Astrocyte of the spinal cord (primary cell): ENCODE data around the gene LNPEP.

Experiments used
- DNase-seq: peaks from one replicate; pipeline ENCODE4 v3.0.0; 2011; ENCODE audit warnings: low read depth, low spot score
- H3K4me3 ChIP-seq: 2 replicates; pipeline ENCODE4 v1.5.1; 2011; ENCODE audit warnings: low read depth, mild to moderate bottlenecking, low read length, moderate library complexity
- in situ Hi-C: cut with HindIII; loops from 2 replicates; pipeline ENCODE4 v1.10.0; 2017; ENCODE audit warnings: low sequenced_read_pairs
- TF ChIP-seq, protein P1 (sequence below): IDR thresholded peaks from 2 replicates; pipeline ENCODE4 v1.5.1; 2012; ENCODE audit warnings: low read depth, mild to moderate bottlenecking, low read length, inconsistent platforms

The LNPEP gene

DNA sequence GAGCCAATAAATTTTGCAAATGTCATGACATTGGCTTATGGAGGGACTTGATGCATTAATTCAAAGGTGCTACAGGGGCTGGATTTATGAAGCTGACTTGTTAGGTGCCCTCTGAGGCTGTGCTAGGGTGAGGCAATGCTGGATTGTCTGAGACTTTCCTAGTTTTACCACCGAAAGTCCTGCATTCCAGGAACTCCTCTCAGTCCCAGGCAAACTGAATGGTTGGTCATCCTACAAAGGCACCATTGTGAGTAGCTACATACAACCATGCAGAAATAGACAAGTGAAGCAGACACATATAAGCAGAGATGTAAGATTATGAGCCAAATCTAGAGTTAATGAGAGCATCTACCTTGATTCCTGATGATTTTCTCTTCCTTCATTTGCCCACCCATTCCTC is 111.2 kb downstream of the LNPEP start:
- no peak for DNase-seq
- in situ Hi-C loops: no loop called here
- no peak overlapping the region for H3K4me3 ChIP-seq
- TF ChIP-seq, protein P1, sequence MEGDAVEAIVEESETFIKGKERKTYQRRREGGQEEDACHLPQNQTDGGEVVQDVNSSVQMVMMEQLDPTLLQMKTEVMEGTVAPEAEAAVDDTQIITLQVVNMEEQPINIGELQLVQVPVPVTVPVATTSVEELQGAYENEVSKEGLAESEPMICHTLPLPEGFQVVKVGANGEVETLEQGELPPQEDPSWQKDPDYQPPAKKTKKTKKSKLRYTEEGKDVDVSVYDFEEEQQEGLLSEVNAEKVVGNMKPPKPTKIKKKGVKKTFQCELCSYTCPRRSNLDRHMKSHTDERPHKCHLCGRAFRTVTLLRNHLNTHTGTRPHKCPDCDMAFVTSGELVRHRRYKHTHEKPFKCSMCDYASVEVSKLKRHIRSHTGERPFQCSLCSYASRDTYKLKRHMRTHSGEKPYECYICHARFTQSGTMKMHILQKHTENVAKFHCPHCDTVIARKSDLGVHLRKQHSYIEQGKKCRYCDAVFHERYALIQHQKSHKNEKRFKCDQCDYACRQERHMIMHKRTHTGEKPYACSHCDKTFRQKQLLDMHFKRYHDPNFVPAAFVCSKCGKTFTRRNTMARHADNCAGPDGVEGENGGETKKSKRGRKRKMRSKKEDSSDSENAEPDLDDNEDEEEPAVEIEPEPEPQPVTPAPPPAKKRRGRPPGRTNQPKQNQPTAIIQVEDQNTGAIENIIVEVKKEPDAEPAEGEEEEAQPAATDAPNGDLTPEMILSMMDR: no peak

DNA sequence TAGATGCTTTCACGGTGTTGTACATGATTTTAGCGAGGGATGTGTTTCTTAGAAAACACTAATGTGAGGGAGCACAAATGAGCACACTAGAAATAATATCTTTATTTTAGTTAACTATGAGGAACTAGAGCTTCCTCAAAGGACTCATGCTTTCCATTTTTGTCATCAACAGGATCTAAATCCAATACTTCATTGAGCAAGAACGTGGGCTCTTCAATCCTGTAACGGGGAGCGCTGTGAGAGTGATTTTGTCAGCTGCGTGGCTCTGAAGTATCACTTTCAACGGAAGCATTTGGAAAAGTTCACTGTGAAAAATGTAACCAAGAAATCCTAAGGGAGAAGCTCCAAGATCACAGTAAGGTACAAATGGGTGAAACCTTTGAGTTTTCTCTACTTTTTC is 113.3 kb downstream of the LNPEP start:
- TF ChIP-seq, protein P1: no peak
- no peak overlapping the region for H3K4me3 ChIP-seq
- no peak for DNase-seq
- in situ Hi-C loops: no loop called here

DNA sequence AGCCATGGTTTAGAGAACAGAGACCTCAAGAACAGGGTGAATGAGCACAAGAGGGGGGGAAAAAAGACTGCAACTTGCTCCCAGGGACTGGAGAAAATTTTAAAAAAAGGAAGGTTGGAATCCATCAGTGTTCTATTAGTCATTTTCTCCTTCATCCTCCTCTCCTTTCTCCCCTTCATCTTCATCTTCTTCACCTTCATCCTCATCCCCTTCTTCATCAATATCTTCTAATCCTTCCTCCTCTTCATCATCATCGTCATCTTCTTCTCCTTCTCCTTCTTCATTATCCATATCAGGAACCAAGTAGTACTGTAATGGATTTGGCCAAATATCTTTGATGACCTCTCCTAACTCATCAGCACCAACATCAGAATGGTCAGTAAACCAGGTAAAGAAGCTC is 120.4 kb downstream of the LNPEP start:
- in situ Hi-C loops: no loop called here
- no peak for DNase-seq
- H3K4me3 ChIP-seq: no peak overlapping the region
- TF ChIP-seq, protein P1: no peak

DNA sequence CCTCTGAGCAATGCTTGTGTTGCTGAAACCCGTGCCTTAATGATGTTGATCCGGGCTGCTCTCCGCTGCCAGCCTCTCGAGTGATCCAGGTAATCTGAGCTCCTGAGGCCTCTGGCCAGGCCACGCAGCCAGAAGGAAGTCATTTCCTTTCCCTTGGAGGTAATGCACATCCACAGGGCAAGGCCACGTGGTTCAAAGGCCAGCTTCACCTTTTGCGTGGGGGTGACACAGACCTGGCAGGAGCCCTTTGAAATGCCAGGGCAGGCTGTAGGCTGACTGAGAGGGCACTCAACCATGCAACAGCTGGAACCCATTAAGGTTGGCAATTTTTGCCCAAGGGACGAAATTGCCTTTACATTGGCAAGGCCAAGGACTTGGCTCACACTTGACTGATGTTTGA is 126.2 kb downstream of the LNPEP start:
- TF ChIP-seq, protein P1: no peak
- DNase-seq: no peak
- no peak overlapping the region for H3K4me3 ChIP-seq
- in situ Hi-C loops: no loop called here

DNA sequence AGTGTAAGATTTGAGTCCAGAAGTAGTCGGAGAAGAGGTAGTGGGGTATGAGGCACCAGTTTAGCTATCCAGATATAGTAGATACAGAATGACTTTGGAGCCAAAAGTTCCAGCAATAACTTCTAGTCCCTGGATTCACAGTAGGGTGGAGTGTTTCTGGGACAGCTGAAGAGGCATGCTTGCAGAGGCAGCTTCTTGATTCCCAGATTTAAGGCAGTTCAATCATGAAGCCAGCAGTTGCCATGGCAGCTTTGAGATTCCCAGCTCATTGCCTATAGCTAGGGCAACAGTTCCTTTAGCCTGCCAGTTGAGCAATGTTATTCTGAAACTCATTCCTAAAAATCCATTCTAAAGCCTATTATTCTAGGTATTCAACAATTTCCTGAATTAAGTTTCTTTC is 127.4 kb downstream of the LNPEP start:
- TF ChIP-seq, protein P1: no peak
- in situ Hi-C loops: no loop called here
- no peak overlapping the region for H3K4me3 ChIP-seq
- DNase-seq: no peak

DNA sequence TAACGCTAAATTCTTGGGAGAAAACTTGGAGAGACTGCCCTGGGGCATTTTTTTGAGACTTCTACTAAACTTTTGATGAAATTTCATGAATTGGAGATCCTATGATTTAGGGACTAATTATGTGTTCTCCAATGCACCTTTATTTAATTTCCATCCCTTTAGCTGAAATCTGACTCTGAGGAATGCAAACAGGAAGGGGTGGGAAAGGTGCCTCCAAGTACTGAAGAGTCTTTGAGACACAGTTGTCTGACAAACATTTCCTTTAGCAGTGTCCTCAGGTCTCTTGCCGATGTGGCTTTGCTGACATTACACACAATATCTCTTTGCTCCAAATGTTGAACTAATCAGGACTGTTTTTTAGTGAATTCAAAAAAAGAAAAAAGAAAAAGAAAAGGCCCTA is 129.6 kb downstream of the LNPEP start:
- TF ChIP-seq, protein P1: no peak
- in situ Hi-C loops: no loop called here
- no peak overlapping the region for H3K4me3 ChIP-seq

DNA sequence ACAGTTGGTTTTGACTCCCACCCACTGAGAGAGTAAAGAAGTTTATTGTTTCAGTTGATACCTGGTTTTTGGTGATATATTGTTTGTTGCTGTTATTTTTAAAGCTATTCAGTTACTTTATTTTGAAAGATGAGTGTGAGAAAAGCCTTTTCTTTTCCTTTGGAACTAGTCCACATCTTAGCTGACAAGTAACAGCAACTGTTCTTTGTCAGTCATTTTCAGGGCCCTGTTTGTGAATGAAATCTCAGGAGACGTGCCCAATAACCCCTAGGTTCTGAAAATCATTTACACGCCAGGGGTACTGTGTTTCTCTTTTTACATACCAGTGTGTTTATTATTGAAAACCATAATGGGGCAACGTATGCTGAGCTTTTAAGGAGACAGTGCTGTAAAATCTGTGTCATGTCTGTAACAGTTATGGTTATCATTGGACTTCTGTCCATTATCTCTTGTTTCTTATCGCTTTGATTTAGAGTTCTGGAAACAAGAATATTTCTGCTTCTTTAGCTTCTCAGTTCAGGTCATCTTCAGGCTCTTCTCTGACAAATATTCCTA is 131.5 kb downstream of the LNPEP start:
- no peak overlapping the region for H3K4me3 ChIP-seq
- DNase-seq: no peak
- TF ChIP-seq, protein P1: no peak
- in situ Hi-C loops: no loop called here

More for the DNA sequence above, 129.6 kb downstream of the LNPEP start:
- DNase-seq: no peak
